Mammary epithelial cell (primary cell): ENCODE results near the gene JMJD8.

ENCODE experiments used
- EZH2 ChIP-seq: IDR thresholded peaks from 2 replicates; pipeline ENCODE4 v1.6.1; 2012; ENCODE audit warnings: low read length, inconsistent platforms, borderline replicate concordance
- TF ChIP-seq, protein P1 (sequence below), 2 donors: IDR thresholded peaks in 1 of 2; conservative IDR thresholded peaks in 1 of 2; 2 replicates each; pipeline ENCODE4 v1.5.1; 2011 to 2012; ENCODE audit warnings: inconsistent platforms in 2 of 2, low read length in 2 of 2, mild to moderate bottlenecking in 2 of 2, control low read depth in 1 of 2, low read depth in 1 of 2; ENCODE audit not compliant: insufficient read depth in 1 of 2; ENCODE audit errors: extremely low read depth in 1 of 2

DNA sequence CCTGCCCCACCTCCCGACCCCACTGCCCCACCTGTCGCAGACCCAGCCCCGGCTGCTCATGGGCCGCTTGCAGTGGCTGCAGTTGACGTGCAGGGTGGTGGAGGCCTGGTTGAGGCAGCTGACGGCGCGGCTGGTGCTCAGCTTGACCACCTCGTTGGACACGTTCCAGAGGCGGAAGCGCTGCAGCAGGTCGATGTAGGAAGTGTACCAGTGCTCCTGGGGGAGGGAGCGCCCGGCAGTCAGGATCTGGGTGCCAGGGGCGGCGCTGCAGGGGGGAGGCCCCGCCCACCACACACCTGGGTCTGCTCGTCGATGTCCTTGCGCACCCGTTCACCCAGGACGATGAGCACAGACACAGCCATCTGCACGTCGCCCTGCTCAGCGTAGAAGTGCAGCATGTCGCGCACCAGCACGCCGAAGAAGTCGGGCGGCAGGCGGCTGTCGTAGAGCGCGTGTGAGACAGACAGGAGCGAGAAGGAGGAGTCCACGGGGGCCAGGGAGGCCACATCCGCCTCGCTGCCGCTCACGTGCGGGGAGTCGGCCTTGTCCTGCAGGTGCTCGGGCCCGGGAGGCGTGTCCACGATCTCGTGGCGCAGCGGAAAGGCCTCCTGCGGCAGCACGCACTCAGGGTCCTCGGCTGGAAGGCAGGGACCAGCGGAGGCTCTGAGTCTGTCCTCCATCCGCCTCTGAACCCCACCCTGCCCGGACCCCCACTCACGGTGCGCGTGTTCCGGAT lies 995 bp upstream of the JMJD8 start:
- TF ChIP-seq, protein P1, sequence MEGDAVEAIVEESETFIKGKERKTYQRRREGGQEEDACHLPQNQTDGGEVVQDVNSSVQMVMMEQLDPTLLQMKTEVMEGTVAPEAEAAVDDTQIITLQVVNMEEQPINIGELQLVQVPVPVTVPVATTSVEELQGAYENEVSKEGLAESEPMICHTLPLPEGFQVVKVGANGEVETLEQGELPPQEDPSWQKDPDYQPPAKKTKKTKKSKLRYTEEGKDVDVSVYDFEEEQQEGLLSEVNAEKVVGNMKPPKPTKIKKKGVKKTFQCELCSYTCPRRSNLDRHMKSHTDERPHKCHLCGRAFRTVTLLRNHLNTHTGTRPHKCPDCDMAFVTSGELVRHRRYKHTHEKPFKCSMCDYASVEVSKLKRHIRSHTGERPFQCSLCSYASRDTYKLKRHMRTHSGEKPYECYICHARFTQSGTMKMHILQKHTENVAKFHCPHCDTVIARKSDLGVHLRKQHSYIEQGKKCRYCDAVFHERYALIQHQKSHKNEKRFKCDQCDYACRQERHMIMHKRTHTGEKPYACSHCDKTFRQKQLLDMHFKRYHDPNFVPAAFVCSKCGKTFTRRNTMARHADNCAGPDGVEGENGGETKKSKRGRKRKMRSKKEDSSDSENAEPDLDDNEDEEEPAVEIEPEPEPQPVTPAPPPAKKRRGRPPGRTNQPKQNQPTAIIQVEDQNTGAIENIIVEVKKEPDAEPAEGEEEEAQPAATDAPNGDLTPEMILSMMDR (conservative IDR thresholded peaks at IDR 0.05 in 1 of 2, IDR thresholded peaks at IDR 0.05 in 1 of 2; ENCODE audit: extremely low read depth in 1 of 2, insufficient read depth in 1 of 2, low read depth in 1 of 2, low read length in 2 of 2): no peak
- no peak for TF ChIP-seq EZH2
